COLO668 (cell line): Measurements from ENCODE around the gene ZNF444.
"Not testable (repeated sequence)": the region's sequence is repeated elsewhere in the genome, so short reads cannot be mapped to it uniquely, and the experiment has no call there.

Experiments
- DNase-seq: peaks from one replicate; lab custom pipeline; 2025; ENCODE audit not compliant: unreplicated experiment; lab: John Stamatoyannopoulos, UW

ZNF444 gene

GRCh38 chr19:56175861-56176307 lies 34.8 kb downstream of the ZNF444 start, which contains the start of gene GALP:
GALP (plus strand) TSS chr19:56176008; CDS start chr19:56177109, 1,101 bp downstream.
- not testable (repeated sequence) for DNase-seq

- not testable (repeated sequence) for DNase-seq
Observed at GRCh38 chr19:56176310-56176709, 35.2 kb downstream of the ZNF444 start.

- DNase-seq: peak; percentile 22
Observed at GRCh38 chr19:56176881-56177280, 35.8 kb downstream of the ZNF444 start.

GRCh38 chr19:56177564-56178243 lies 36.6 kb downstream of the ZNF444 start:
- DNase-seq: no peak

GRCh38 chr19:56189785-56190184 lies 48.7 kb downstream of the ZNF444 start:
- peak; percentile 9 for DNase-seq

GRCh38 chr19:56191115-56191514 lies 50.0 kb downstream of the ZNF444 start:
- no peak for DNase-seq

GRCh38 chr19:56191711-56192110 lies 50.6 kb downstream of the ZNF444 start:
- no peak for DNase-seq

- DNase-seq: no peak
Observed at GRCh38 chr19:56193981-56194640, 53.0 kb downstream of the ZNF444 start.

- DNase-seq: not testable (repeated sequence)
Observed at GRCh38 chr19:56197646-56198045, 56.6 kb downstream of the ZNF444 start, which contains the start of gene ZSCAN5B. ZSCAN5B (minus strand) TSS chr19:56197783; CDS start chr19:56193052, 4,731 bp downstream.

GRCh38 chr19:56199687-56200086 lies 58.6 kb downstream of the ZNF444 start:
- DNase-seq: no peak

- no peak for DNase-seq
Observed at GRCh38 chr19:56201973-56202372, 60.9 kb downstream of the ZNF444 start, which contains the start of gene ZSCAN5C. ZSCAN5C (plus strand) TSS chr19:56202273; CDS start chr19:56205914, 3,641 bp downstream.

GRCh38 chr19:56207581-56207980 lies 66.5 kb downstream of the ZNF444 start:
- DNase-seq: not testable (repeated sequence)

GRCh38 chr19:56209091-56209490 lies 68.0 kb downstream of the ZNF444 start:
- DNase-seq: no peak

- not testable (repeated sequence) for DNase-seq
Observed at GRCh38 chr19:56210036-56210435, 68.9 kb downstream of the ZNF444 start.
